Activated naive CD4-positive, alpha-beta T cell treated with anti-CD3 and anti-CD28 coated beads, Interleukin-2, amount 50 U/mL, for 16 hours (primary cell): Measurements from ENCODE around the gene GUK1.
"Not testable (repeated sequence)": the region's sequence is repeated elsewhere in the genome, so short reads cannot be mapped to it uniquely, and the experiment has no call there.

Source experiments
- DNase-seq: peaks from one replicate; pipeline ENCODE4 v3.0.0-alpha.2; 2020

Gene GUK1

GRCh38 chr1:228178737-228179684 is 38.9 kb downstream of the GUK1 start:
- no peak for DNase-seq

DNA sequence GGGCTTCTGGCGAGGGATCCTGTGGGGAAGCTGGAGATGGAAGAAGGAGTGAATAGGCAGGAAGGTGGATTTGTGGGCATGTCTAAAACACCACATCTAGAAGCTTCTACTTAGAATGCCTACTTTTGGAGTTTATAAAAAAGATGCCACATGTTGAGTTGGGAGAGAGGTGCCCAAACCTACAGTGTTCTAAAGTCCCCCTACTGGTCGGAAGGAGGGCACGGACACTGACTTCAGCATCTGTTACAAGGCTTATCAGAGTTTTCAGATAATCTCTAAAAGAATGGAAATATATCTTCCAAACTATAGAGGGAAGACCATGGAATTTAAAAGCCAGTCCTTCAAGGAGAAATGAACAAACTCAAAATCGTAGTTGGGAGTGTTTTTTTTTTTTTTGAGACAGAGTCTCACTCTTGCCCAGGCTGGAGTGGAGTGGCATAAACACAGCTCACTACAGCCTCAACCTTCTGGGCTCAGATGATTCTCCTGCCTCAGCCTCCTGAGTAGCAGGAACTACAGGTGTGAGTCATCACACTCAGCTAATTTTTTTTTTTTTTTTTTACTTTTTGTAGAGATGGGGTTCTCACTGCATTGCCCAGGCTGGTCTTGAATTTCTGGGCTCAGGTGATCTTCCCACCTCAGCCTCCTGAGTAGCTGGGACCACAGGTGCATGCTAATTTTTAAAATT is 40.3 kb downstream of the GUK1 start:
- no peak for DNase-seq

- no peak for DNase-seq
Observed at GRCh38 chr1:228180959-228181644, 41.0 kb downstream of the GUK1 start.

DNA sequence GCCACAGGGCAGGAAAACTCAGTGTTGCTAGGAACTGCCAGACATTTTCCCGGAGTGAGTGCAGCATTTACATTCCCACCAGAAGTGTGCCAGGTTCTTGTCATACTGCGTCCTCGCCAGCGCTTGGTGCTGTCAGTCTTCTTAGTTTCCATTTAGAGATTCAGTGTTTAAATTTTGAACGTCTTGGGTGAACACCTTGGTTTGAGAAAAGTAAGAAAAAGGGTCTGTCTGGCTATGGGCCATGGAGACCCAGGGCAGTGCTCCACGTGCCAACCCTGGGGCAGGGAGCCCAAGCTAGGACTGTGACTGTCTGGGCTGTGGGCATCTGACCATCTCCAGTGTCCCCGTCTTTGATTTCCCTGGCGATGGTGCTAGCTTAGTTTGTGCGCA is 41.6 kb downstream of the GUK1 start:
- no peak for DNase-seq

DNA sequence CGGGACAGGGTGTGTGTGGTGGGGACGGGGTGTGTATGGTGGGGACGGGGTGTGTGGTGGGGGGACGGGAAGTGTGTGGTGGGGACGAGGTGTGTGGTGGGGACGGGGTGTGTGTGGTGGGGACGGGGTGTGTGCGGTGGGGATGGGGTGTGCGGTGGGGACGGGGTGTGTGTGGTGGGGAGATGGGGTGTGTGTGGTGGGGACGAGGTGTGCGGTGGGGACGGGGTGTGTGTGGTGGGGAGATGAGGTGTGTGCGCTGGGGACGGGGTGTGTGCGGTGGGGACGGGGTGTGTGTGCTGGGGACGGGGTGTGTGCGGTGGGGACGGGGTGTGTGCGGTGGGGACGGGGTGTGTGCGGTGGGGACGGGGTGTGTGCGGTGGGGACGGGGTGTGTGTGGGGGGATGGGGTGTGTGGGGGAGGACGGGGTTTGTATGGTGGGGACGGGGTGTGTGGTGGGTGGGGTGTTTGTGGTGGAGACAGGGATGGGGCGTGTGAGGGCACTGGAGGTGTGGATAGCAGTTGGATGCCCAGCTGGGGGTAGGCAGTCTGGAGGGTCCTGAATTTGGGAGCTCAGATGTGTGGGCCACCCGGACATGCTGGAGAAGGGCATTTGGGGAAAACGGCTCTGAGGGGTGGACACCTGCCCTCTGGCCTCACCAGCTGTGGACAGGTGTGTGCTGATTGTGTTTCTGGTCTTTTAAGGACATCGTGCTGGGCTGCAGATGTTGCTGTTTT is 42.4 kb downstream of the GUK1 start:
- no peak for DNase-seq

DNA sequence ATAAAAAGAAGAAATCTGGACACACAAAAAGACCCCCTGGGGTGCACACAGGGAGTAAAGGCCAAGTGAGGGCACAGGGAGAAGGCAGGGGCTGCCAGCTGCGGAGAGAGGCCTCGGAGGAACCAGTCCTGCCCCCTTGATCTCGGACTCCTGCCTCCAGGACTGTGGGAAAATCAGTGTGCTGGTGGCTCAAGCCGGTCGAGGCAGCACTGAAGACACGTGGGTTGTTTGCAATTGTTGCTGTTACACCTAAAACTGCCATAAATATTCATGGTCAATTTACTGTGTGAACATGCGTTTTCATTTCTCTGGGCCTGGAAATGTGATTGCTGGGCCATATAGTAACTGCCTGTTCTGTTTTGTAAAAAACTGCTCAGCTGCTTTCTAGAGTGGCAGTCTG is 44.1 kb downstream of the GUK1 start:
- DNase-seq, result no peak

DNA sequence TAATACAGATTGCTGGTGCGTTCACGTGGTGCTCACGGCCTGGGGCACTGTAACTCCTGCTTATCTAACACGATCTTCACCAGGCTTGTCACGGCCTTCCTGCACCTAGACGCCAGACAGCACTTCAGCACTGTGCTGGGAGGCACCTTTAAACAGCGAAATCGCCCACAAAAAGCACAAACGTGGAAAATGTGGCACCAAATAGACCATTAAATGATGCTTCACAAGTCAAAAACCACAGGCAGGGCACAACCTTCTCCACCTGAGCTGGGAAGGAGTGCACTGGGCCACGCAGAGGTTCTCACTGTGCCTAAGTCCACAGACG is 45.5 kb downstream of the GUK1 start:
- no peak for DNase-seq

- not testable (repeated sequence) for DNase-seq
Observed at GRCh38 chr1:228188249-228188648, 48.2 kb downstream of the GUK1 start.

- DNase-seq, result no peak
Observed at GRCh38 chr1:228190182-228190581, 50.1 kb downstream of the GUK1 start.

DNA sequence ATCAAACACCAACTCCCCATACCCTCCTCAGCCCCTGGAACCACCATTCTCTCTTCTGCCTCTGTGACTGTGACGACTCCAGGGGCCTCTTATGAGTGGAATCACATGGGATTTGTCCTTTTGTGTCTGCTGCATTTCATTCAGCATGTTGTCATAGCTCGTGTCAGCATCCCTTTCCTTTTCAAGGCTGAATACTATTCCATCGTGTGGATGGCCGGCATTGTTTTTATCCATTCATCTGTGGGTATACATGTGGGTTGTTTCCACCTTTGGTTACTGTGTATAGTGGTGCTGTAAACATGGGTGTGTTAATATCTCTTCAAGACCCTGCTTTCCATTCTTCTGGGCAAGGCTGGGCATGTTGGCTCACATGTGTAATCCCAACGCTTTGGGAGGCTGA is 50.7 kb downstream of the GUK1 start:
- no peak for DNase-seq

GRCh38 chr1:228194436-228194835 is 54.4 kb downstream of the GUK1 start:
- DNase-seq, result no peak

DNA sequence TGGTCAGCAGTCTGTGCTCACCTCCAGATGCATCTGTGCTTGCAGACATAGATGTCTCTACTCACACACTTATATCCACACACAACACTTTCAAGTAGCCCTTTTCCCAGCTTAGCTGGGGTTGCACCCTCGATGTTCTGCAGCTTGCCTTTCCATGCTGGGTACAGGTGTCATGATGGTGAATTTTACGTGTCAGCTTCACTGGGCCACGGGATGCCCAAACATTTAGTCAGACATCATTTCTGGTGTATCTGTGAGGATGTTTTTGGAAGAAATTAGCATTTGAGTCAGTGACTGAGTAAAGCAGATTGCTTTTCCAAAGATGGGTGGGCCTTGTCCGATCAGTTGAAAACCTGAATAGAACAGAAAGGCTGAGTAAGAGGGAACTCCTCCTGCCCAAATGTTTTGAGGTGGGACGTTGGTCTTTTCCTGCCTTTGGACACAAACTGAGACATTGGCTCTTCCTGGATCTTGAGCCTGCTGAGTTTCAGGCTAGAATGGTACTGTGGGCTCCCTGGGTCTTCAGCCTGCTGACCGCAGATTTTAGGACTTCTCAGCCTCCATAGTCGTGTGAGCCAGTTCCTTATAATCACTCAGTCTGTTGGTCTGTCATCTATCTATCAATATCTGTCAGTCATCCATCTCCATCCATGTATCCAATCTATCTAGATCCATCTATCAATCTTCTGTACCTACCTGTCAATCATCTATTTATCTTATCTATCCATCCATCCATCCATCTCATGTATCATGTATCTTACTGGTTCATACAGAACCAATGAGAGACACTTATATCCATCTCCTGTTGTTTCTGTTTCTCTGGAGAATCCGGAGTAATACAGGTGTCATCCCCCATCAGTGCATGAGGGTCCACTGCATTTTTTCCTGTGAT is 55.1 kb downstream of the GUK1 start:
- DNase-seq, result no peak

DNA sequence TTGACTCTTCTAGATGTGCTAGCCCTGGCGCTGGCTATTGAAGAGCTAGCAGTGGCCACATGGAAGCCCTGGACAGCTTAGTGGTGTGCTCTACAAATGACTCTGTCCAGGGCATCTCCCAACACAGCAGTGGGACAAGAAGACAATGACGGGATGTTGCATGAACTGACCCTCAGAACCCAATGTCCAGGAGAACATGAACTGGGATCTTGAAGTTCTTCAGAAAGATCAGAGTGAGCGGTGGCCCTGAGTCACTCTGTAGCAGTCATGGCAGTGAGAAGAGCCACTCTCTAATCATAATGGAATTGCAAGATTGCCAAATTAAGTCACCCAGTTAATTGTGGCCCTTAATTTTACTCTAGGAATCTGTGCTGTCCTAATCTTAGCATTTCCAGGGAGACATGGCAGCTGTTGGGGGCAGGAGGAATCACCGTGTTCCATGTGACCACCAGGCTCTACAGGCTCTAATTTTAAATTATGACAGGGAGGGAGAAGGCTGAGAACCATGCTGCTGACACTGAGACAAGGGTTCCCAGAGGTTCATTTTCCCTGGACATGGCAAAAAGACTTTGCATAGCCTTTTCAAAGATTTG is 57.6 kb downstream of the GUK1 start:
- DNase-seq, result no peak
